B cell (primary cell): ENCODE measurements around the gene CDH13.

ENCODE experiments used
- EZH2 ChIP-seq: IDR thresholded peaks from 2 replicates; pipeline ENCODE4 v1.6.1; 2012; ENCODE audit warnings: borderline replicate concordance, low read depth, mild to moderate bottlenecking, moderate library complexity, low read length; ENCODE audit not compliant: insufficient read depth, poor library complexity, severe bottlenecking
- TF ChIP-seq, protein P1 (sequence below): fragments of 200-600 bp; IDR thresholded peaks from one replicate; pipeline ENCODE4 v1.8.0; 2022; ENCODE audit warnings: antibody characterized with exemption, mild to moderate bottlenecking

GRCh38 chr16:82829301-82829700 lies 202.5 kb downstream of the CDH13 start:
- TF ChIP-seq, protein P1, sequence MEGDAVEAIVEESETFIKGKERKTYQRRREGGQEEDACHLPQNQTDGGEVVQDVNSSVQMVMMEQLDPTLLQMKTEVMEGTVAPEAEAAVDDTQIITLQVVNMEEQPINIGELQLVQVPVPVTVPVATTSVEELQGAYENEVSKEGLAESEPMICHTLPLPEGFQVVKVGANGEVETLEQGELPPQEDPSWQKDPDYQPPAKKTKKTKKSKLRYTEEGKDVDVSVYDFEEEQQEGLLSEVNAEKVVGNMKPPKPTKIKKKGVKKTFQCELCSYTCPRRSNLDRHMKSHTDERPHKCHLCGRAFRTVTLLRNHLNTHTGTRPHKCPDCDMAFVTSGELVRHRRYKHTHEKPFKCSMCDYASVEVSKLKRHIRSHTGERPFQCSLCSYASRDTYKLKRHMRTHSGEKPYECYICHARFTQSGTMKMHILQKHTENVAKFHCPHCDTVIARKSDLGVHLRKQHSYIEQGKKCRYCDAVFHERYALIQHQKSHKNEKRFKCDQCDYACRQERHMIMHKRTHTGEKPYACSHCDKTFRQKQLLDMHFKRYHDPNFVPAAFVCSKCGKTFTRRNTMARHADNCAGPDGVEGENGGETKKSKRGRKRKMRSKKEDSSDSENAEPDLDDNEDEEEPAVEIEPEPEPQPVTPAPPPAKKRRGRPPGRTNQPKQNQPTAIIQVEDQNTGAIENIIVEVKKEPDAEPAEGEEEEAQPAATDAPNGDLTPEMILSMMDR = no peak
- TF ChIP-seq EZH2 = no peak
